ENCODE results near the gene KLC4.

DNA sequence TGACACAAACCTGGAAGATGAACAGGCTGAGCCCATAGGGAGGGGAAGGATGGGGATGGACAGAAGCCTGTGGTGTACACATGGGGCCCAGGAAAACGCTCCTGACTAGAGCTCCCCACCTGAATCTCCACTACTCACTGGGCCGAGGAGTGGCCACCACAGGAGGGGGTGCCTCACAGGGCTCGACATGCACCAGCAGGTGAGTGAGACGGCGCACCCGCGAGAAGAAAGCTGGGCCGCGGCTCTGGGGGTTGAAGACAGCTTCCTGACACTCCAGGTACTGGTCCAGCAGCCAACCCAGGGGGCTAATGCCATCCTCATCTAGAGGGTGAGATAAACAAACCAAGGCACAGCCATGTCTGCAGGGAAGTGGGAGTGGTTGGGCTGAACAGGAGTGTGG is 16.1 kb upstream of the KLC4 start:
- TF ChIP-seq, protein P1, sequence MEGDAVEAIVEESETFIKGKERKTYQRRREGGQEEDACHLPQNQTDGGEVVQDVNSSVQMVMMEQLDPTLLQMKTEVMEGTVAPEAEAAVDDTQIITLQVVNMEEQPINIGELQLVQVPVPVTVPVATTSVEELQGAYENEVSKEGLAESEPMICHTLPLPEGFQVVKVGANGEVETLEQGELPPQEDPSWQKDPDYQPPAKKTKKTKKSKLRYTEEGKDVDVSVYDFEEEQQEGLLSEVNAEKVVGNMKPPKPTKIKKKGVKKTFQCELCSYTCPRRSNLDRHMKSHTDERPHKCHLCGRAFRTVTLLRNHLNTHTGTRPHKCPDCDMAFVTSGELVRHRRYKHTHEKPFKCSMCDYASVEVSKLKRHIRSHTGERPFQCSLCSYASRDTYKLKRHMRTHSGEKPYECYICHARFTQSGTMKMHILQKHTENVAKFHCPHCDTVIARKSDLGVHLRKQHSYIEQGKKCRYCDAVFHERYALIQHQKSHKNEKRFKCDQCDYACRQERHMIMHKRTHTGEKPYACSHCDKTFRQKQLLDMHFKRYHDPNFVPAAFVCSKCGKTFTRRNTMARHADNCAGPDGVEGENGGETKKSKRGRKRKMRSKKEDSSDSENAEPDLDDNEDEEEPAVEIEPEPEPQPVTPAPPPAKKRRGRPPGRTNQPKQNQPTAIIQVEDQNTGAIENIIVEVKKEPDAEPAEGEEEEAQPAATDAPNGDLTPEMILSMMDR (IDR thresholded peaks at IDR 0.05), result no peak
- no peak for TF ChIP-seq ZFX (IDR thresholded peaks at IDR 0.05; ENCODE audit: borderline replicate concordance)

Data from 22Rv1 (cell line).